GM23248 (cell line): ENCODE data around the gene FAM240A. TPM values are rescaled to one million over a fixed set of nuclear protein-coding genes. Genes with fewer than 3 reads are reported as not detected.

ENCODE experiments used
- DNase-seq: peaks from one replicate; pipeline ENCODE4 v3.0.0-alpha.2; 2015
- H2AFZ ChIP-seq: fragments of 200-600 bp; sonication (generic); 2 replicates; pipeline ENCODE4 v1.6.1; 2016; ENCODE audit warnings: antibody characterized with exemption
- H3F3A ChIP-seq: fragments of 200-600 bp; sonication (generic); 2 replicates; pipeline ENCODE4 v1.6.1; 2016; ENCODE audit warnings: mild to moderate bottlenecking, antibody characterized with exemption, mixed run types; ENCODE audit not compliant: insufficient read depth
- H3K27ac ChIP-seq: fragments of 200-600 bp; sonication (generic); 2 replicates; pipeline ENCODE4 v1.5.1; 2016; ENCODE audit warnings: mild to moderate bottlenecking
- H3K27me3 ChIP-seq: fragments of 200-600 bp; sonication (generic); replicated peaks from 2 replicates; pipeline ENCODE4 v1.6.1; 2016; ENCODE audit warnings: mild to moderate bottlenecking; ENCODE audit not compliant: insufficient read depth
- H3K36me3 ChIP-seq: fragments of 200-600 bp; sonication (generic); 2 replicates; pipeline ENCODE4 v1.6.1; 2016; ENCODE audit warnings: low read depth, mild to moderate bottlenecking
- H3K4me1 ChIP-seq: fragments of 200-600 bp; sonication (generic); 2 replicates; pipeline ENCODE4 v1.6.1; 2016; ENCODE audit warnings: mild to moderate bottlenecking; ENCODE audit not compliant: insufficient read depth
- H3K4me2 ChIP-seq: fragments of 200-600 bp; sonication (generic); one replicate; pipeline ENCODE4 v1.6.1; 2016; ENCODE audit warnings: mild to moderate bottlenecking; ENCODE audit not compliant: unreplicated experiment
- H3K4me3 ChIP-seq: fragments of 200-600 bp; sonication (generic); 2 replicates; pipeline ENCODE4 v1.5.1; 2016; ENCODE audit warnings: mild to moderate bottlenecking
- H3K79me2 ChIP-seq: fragments of 200-600 bp; sonication (generic); 2 replicates; pipeline ENCODE4 v1.6.1; 2016; ENCODE audit warnings: mild to moderate bottlenecking; ENCODE audit not compliant: insufficient read depth
- H3K9ac ChIP-seq: fragments of 200-600 bp; sonication (generic); 2 replicates; pipeline ENCODE4 v1.6.1; 2016; ENCODE audit warnings: mild to moderate bottlenecking
- H3K9me2 ChIP-seq: fragments of 200-600 bp; sonication (generic); 2 replicates; pipeline ENCODE4 v1.6.1; 2016; ENCODE audit warnings: mixed run types, mild to moderate bottlenecking, moderate library complexity; ENCODE audit not compliant: insufficient read depth
- H3K9me3 ChIP-seq: fragments of 200-600 bp; sonication (generic); one replicate; pipeline ENCODE4 v1.6.1; 2017; ENCODE audit warnings: low read depth
- H4K20me1 ChIP-seq: fragments of 200-600 bp; sonication (generic); 2 replicates; pipeline ENCODE4 v1.6.0; 2016; ENCODE audit not compliant: insufficient read depth
- EZH2 ChIP-seq: fragments of 200-600 bp; sonication (generic); IDR thresholded peaks from 2 replicates; pipeline ENCODE4 v1.6.1; 2018; ENCODE audit warnings: antibody characterized with exemption, mild to moderate bottlenecking; ENCODE audit not compliant: insufficient read depth, poor library complexity, severe bottlenecking
- EZH2phosphoT487 ChIP-seq: fragments of 200-600 bp; sonication (generic); IDR thresholded peaks from 2 replicates; pipeline ENCODE4 v1.6.1; 2018; ENCODE audit warnings: antibody characterized with exemption, moderate library complexity, mild to moderate bottlenecking, low read depth; ENCODE audit not compliant: insufficient read depth
- WGBS, 2 experiments: methylation state at CpG; one replicate each; pipeline ENCODE4 v1.1.6; 2015 to 2017; ENCODE audit warnings: low lambda C conversion rate in 2 of 2, low coverage in 1 of 2; ENCODE audit errors: missing lambda C conversion rate in 2 of 2; 5-methylcytosine and 5-hydroxymethylcytosine counted together
- in situ Hi-C: fragments of 300-500 bp; cut with MboI; formaldehyde crosslinking; loops from 2 replicates; pipeline ENCODE4 v1.15.0; 2020
- polyA plus RNA-seq: library from polyadenylated mRNA; unstranded; fragments of >200 nt; fragmentation: Nextera tagmentation; extraction: Ambion mirVana; gene quantifications from 2 replicates; pipeline ENCODE4 v1.2.1, GENCODE V29; 2016
- total RNA-seq: library from RNA; depleted of rRNA; stranded (reverse); fragments of >200 nt; shearing (Covaris generic); gene quantifications from 2 replicates; pipeline ENCODE4 v1.2.3, GENCODE V29; 2014

FAM240A gene
- total and polyA plus RNA-seq, 2 experiments from 2014 or later, result not detected

DNA sequence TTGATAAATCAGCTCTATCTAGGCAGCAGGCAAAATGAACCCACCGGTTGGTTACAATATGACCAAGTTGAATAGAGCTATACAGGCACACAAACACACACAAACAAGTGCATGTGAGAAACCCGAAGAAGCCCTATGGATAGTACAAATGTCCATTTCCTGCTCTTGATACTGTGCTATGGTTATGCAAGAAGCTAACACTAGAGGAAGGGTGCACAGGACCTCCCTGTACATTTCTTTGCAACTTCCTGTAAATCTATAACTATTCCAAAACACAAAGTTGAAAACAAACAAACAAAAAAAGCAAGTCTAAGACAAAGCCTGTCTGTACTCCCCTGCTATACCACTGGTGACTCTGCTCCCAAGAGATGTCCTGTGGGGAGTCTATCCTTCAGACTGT is 8.2 kb upstream of the FAM240A start:
- peaks cover 13% of the 10 kb centered on the region for H3K4me1 ChIP-seq
- H3K36me3 ChIP-seq, result no peaks in the 10 kb centered on the region
- no peak overlapping the region for H3K4me3 ChIP-seq
- H3K4me2 ChIP-seq, result no peak overlapping the region
- no peak overlapping the region for H3K9ac ChIP-seq
- in situ Hi-C loops, result no loop called here
- DNase-seq, result no peak
- no peaks in the 10 kb centered on the region for H3K9me2 ChIP-seq
- H3K79me2 ChIP-seq, result no peaks in the 10 kb centered on the region
- no peaks in the 10 kb centered on the region for H3K27me3 ChIP-seq
- 87 to 96% methylated on average over 2 of the region's 2 CpGs for WGBS, 2 experiments
- no peaks in the 10 kb centered on the region for H4K20me1 ChIP-seq
- no peak for TF ChIP-seq EZH2phosphoT487
- no peak for TF ChIP-seq EZH2
- H2AFZ ChIP-seq, result no peak overlapping the region
- no peaks in the 10 kb centered on the region for H3K9me3 ChIP-seq
- no peak overlapping the region for H3K27ac ChIP-seq
- 0 out of 2 replicates have a peak, but pooled peaks cover 4% of the 10 kb centered on the region for H3F3A ChIP-seq

DNA sequence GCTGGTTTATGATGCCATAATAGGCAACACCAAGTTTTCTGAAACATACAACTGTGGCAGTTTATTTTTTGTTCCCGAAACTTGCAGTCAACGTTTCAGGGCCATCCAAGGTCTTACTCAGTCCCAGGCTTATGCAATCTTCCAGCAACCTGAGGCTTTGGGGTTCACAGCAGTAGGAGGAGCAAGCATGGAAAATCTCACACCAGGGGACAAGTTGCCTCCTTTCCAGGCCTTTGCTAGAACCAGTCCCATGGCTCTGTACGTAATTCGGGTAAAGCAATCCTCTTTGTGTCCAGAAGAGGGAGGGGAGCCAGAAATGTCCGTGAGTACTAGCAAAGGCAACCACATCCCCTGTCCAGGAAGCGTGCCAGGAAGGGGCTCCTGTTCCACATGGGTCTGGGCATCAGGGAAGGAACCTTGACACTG is 4.7 kb upstream of the FAM240A start:
- Histone ChIP-seq H3K36me3 (no peaks in the 10 kb centered on the region), H3F3A (0 out of 2 replicates have a peak, but pooled peaks cover 4% of the 10 kb centered on the region), H3K4me2 (no peak overlapping the region), H3K9ac (no peak overlapping the region), H3K4me1 (peaks cover 13% of the 10 kb centered on the region), H2AFZ (peak overlapping the region; percentile 28), H3K9me3 (no peaks in the 10 kb centered on the region), H3K9me2 (no peaks in the 10 kb centered on the region), H3K27ac (0 out of 2 replicates have a peak overlapping the region, but pooled peaks have one; percentile 38), H3K27me3 (no peaks in the 10 kb centered on the region), H3K79me2 (no peaks in the 10 kb centered on the region), H3K4me3 (no peak overlapping the region), H4K20me1 (no peaks in the 10 kb centered on the region)
- TF ChIP-seq EZH2, result no peak
- no peak for TF ChIP-seq EZH2phosphoT487
- in situ Hi-C loops, result no loop called here
- 36% methylated on average over 6 of the region's 6 CpGs for WGBS, 2 experiments
- DNase-seq, result peak; percentile 63

DNA sequence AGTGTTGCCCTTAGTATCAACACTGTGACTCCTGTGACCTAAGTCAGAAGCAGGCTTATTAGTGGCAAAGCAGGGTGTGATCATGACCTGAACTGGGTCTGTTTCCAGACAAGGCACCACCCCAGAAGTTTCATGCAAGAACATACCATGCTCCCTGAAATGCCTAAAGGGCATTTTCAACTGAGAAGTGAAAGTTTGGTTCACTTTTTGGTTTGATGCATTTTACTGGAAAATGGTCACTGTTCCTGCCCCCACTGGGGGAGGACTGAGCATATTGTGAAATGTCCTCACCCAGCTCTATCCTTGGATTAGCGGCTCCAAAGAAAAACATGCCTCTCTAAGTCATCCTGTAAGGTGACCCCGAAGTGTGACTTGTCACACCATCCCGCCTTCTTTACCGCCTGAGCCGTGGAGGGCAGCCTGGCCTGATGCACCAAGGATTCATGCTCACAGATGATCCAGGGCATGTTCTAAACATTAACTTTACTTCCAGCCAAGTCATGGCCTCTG is 3.1 kb upstream of the FAM240A start:
- Histone ChIP-seq H3K9me2 (no peaks in the 10 kb centered on the region), H3K36me3 (no peaks in the 10 kb centered on the region), H3K4me2 (no peak overlapping the region), H3K9ac (no peak overlapping the region), H3K79me2 (no peaks in the 10 kb centered on the region), H3K27ac (no peak overlapping the region), H3K4me1 (peaks cover 13% of the 10 kb centered on the region), H4K20me1 (no peaks in the 10 kb centered on the region), H3K4me3 (no peak overlapping the region), H3K9me3 (no peaks in the 10 kb centered on the region), H3F3A (0 out of 2 replicates have a peak, but pooled peaks cover 4% of the 10 kb centered on the region), H2AFZ (no peak overlapping the region), H3K27me3 (no peaks in the 10 kb centered on the region)
- WGBS, 2 experiments, result 84 to 88% methylated on average over 5 of the region's 5 CpGs
- TF ChIP-seq EZH2phosphoT487, result no peak
- TF ChIP-seq EZH2, result no peak
- DNase-seq, result peak; percentile 5
- in situ Hi-C loops, result no loop called here

DNA sequence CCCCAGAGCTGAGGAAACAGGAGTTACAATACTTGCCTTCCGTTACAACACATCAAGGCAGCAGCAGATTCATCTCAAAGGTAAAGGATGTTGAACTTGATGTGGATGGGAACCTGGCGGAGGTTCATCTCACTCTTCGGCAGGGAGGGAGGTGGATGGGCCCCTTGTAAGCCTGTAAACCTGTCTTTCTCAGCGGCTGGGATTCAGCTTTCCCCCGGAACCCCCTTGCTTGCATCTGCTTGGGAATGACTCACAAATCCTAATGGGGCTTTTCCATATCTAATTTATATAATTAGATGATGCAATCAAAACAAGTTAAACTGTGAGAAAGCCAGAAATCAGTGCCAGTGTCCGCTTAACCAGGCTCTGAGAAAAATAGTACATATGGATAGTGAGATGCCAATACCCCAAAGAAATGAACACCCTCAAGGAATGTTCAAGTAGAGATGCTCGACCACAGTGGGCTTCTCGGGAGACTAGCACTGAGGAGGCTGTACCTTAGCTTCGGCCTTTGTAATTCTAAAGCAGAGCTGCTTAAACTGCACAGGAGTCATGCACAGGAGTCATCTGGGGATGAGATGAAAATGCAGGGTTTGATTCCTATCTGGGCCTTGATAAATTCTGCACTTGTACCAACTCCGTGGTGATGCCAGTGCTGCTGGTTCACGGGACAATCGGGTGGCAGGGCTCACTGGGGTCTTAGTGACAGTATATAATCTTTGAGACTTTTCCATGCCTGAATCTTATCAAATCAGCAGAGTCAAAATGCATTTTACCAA is 2.2 kb upstream of the FAM240A start:
- in situ Hi-C loops, result no loop called here
- no peak overlapping the region for H3K27ac ChIP-seq
- TF ChIP-seq EZH2phosphoT487 (no peak), EZH2 (no peak)

More for the DNA sequence above, 2.2 kb upstream of the FAM240A start:
- H3F3A ChIP-seq, result 0 out of 2 replicates have a peak, but pooled peaks cover 4% of the 10 kb centered on the region
- no peaks in the 10 kb centered on the region for H3K9me3 ChIP-seq
- H3K4me2 ChIP-seq, result no peak overlapping the region
- peaks cover 13% of the 10 kb centered on the region for H3K4me1 ChIP-seq
- H4K20me1 ChIP-seq, result no peaks in the 10 kb centered on the region
- no peak overlapping the region for H3K9ac ChIP-seq
- H3K36me3 ChIP-seq, result no peaks in the 10 kb centered on the region
- no peak overlapping the region for H2AFZ ChIP-seq
- WGBS, 2 experiments, result 91 to 95% methylated on average over 12 of the region's 12 CpGs
- no peaks in the 10 kb centered on the region for H3K9me2 ChIP-seq
- H3K79me2 ChIP-seq, result no peaks in the 10 kb centered on the region
- DNase-seq, result no peak
- H3K27me3 ChIP-seq, result no peaks in the 10 kb centered on the region
- H3K4me3 ChIP-seq, result no peak overlapping the region
